Measurements from ENCODE around the gene ADAMTS14. TPM values are rescaled to one million over a fixed set of nuclear protein-coding genes. Genes with fewer than 3 reads are reported as not detected.
"Not testable (repeated sequence)": the region's sequence is repeated elsewhere in the genome, so short reads cannot be mapped to it uniquely, and the experiment has no call there.

ADAMTS14 gene
- total and polyA plus RNA-seq, 8 donors, result 2.4 to 10.0 (median 6.6) TPM

DNA sequence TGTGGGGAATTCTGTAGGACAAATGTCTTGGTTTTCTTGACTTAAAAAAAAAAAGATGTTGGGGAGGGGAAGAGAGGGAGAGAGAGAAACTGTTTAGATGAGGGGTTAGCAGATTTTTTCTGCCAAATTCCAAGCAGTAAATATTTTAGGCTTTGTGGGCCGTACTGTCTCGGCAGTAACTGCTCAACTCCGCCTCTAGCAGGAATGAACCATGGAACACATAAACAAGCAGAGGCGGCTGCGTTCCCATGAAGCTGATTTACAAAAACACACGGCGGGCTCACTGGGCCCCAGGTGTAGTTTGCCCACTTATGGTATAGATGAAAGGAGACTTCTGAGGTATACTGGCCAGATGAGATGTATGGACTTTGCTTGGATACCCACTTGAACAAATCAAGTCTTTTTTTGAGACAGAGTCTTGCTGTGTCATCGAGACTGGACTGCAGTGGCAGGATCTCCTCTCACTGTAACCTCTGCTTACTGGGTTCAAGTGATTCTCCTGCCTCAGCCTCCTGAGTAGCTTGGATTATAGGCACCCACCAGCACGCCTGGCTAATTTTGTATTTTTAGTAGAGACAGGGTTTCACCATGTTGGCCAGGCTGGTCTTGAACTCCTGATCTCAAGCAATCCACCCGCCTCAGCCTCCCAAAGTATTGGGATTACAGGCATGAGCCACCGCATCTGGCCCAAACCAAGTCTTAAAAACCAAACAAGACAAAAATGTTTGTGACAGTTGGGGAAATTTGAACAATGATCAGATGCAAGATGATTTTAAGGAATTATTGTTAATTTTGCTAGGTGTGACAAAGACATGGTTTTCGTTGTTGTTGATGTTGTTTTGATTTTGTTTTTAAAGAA, 9.7 kb upstream of the ADAMTS14 start:
- intact Hi-C loops (cut with DNase I), result no loop called here
- DNase-seq, result peak in 2 of 4 donors; percentile 64 to 84
- peak overlapping the region in 1 of 2 donors; percentile 72 for H3K27ac ChIP-seq

DNA sequence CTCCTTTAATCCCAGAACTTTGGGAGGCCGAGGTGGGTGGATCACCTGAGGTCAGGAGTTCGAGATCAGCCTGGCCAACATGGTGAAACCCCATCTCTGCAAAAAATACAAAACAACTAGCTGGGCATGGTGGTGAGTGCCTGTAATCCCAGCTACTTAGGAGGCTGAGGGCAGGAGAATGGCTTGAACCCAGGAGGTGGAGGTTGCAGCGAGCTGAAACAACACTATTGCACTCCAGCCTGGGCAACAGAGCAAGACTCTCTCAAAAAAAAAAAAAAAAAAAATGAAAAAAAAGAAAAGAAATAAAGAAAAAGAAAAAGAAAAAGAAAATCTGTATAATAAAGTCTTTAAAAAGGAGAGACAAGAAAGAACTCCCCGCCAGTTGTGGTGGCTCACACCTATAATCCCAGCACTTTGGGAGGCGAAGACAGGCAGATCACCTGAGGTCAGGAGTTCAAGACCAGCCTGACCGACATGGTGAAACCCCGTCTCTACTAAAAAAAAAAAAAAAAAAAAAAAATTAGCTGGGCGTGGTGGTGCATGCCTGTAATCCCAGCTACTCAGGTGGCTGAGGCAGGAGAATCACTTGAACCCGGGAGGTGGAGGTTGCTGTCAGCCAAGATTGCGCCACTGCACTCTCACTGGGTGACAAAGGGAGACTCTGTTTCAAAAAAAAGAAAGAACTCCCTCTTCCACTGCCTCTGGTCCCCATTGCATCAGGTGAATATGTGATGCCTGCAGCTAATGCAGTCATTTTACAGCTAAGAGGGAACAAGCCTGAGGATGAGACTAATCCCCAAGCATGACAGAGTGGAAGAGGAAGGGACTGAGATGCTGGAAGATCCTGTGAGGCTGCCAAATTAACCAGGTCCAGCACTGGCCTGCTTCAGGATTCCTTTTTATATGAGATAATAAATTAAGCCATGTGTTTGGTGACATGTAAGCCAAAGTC, 8.6 kb upstream of the ADAMTS14 start:
- H3K36me3 ChIP-seq; H3K27me3 ChIP-seq; ATAC-seq; DNase-seq; intact Hi-C loops (cut with DNase I); H3K4me3 ChIP-seq; H3K9me3 ChIP-seq; H3K27ac ChIP-seq; H3K4me1 ChIP-seq: not testable (repeated sequence)

More for the DNA sequence above, 9.7 kb upstream of the ADAMTS14 start:
- H3K4me3 ChIP-seq, result no peak overlapping the region
- TF ChIP-seq, protein P1, sequence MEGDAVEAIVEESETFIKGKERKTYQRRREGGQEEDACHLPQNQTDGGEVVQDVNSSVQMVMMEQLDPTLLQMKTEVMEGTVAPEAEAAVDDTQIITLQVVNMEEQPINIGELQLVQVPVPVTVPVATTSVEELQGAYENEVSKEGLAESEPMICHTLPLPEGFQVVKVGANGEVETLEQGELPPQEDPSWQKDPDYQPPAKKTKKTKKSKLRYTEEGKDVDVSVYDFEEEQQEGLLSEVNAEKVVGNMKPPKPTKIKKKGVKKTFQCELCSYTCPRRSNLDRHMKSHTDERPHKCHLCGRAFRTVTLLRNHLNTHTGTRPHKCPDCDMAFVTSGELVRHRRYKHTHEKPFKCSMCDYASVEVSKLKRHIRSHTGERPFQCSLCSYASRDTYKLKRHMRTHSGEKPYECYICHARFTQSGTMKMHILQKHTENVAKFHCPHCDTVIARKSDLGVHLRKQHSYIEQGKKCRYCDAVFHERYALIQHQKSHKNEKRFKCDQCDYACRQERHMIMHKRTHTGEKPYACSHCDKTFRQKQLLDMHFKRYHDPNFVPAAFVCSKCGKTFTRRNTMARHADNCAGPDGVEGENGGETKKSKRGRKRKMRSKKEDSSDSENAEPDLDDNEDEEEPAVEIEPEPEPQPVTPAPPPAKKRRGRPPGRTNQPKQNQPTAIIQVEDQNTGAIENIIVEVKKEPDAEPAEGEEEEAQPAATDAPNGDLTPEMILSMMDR (IDR thresholded peaks at IDR 0.05), result no peak
- ATAC-seq, result peak; percentile 46
- peaks cover 0 to 7% of the 10 kb centered on the region in 2 donors for H3K9me3 ChIP-seq
- H3K4me1 ChIP-seq, result peaks cover 0 to 6% of the 10 kb centered on the region in 2 donors
- no peaks in the 10 kb centered on the region for H3K36me3 ChIP-seq
- H3K27me3 ChIP-seq, result peaks cover 0 to 4% of the 10 kb centered on the region in 2 donors

DNA sequence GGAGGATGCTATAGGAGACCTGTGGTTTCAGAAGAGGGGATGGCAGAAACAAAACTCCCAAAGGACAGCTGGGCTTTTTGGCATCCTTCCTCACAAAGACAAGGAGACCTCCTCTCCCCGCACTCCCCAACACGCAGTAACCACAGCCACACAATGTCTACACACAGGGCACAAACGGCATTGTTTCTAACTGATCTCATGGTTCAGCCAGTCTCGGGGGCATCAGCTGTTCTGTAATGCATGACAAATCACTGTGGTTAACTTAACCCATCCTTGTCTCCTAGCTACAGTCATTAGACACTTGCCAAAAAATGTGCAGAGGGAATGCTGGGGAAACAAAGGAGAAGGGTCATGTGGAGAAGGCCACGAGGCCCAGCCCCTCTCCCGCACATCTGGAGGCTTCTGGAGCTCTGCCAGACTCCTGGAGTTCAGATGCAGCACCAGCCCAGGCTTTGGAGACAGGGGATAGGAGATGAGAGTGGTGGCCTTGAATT, 7.6 kb upstream of the ADAMTS14 start:
- peaks cover 0 to 4% of the 10 kb centered on the region in 2 donors for H3K27me3 ChIP-seq

DNA sequence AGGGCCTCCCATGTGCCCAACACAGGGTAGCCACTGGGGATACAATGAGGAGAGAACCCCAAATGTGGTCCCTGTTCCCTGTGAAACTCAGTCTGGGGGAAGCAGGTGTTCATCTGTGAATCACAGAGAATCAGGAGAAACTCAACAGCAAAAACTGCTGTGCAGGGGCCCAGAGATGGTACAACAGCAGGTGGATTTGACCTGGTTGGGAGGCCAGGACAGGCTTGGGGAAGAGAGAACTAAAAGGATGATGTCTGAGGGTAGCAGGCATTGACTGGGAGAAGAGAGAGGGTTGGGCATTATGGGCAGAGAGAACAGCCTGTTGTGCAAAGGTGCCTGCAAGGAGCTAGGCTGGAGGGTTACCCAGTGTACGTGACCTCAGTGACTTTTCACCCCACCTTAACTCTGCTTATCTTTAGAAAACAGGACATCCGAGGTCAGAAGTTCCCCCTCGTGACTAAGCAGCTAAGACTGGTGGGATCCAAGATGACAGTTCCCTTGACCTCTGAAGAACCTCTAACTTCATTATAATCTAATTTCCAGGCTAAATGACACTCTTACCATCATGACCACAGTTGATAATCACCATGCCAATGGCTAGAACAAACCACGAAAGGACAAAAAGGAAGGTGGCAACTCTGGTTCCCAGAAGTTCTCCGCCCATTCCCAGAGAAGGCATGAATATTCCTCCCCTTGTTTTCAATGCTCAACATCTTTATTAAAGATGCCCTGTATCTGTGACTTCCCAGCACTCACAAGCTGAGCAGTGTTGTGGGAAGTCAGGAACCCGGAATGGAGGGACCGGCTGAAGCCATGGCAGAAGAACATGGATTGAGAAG, 5.1 kb upstream of the ADAMTS14 start:
- Histone ChIP-seq H3K9me3 (no peaks in the 10 kb centered on the region), H3K4me1 (peaks cover 5 to 6% of the 10 kb centered on the region in 2 donors), H3K4me3 (no peak overlapping the region), H3K36me3 (no peaks in the 10 kb centered on the region), H3K27me3 (peaks cover 0 to 15% of the 10 kb centered on the region in 2 donors), H3K27ac (no peak overlapping the region)
- no peak for DNase-seq
- TF ChIP-seq, protein P1 (IDR thresholded peaks at IDR 0.05), result no peak
- intact Hi-C loops (cut with DNase I), result no loop called here
- ATAC-seq, result no peak

More for the DNA sequence above, 7.6 kb upstream of the ADAMTS14 start:
- peak; percentile 59 for ATAC-seq
- Histone ChIP-seq H3K4me1 (peaks cover 0 to 6% of the 10 kb centered on the region in 2 donors), H3K9me3 (no peaks in the 10 kb centered on the region), H3K27ac (peak overlapping the region in 1 of 2 donors; percentile 26), H3K4me3 (no peak overlapping the region), H3K36me3 (no peaks in the 10 kb centered on the region)
- peak in 2 of 4 donors; percentile 33 to 54 for DNase-seq
- TF ChIP-seq, protein P1 (IDR thresholded peaks at IDR 0.05), result no peak
- intact Hi-C loops (cut with DNase I), result no loop called here

DNA sequence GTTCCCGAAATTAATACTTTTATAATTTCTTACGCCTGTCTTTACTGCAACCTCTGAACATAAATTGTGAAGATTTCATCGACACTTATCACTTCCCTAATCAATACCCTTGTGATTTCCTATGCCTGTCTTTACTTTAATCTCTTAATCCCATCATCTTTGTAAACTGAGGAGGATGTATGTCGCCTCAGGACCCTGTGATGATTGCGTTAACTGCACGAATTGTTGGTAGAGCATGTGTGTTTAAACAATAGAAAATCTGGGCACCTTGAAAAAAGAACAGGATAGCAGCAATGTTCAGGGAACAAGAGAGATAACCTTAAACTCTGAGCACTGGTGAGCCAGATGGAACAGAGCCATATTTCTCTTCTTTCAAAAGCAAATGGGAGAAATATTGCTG, 4.5 kb upstream of the ADAMTS14 start:
- H3K9me3 ChIP-seq; H3K4me1 ChIP-seq; H3K27ac ChIP-seq; ATAC-seq; intact Hi-C loops (cut with DNase I); H3K36me3 ChIP-seq; DNase-seq; H3K4me3 ChIP-seq: not testable (repeated sequence)
- peaks cover 3 to 21% of the 10 kb centered on the region in 2 donors for H3K27me3 ChIP-seq
